Ishikawa (cell line): ENCODE data around the gene TRIM44.

Experiments used
- CEBPB ChIP-seq: IDR thresholded peaks from 2 replicates; pipeline ENCODE4 v1.6.1; 2012
- CREB1 ChIP-seq: IDR thresholded peaks from 2 replicates; pipeline ENCODE4 v1.6.1; 2012; ENCODE audit warnings: low read depth
- EGR1 ChIP-seq: IDR thresholded peaks from 2 replicates; pipeline ENCODE4 v1.6.1; 2012
- EP300 ChIP-seq: IDR thresholded peaks from 2 replicates; pipeline ENCODE4 v1.6.1; 2012; ENCODE audit warnings: borderline replicate concordance
- FOXM1 ChIP-seq: IDR thresholded peaks from 2 replicates; pipeline ENCODE4 v1.6.1; 2012; ENCODE audit warnings: low read depth, borderline replicate concordance
- NFIC ChIP-seq: IDR thresholded peaks from 2 replicates; pipeline ENCODE4 v1.6.1; 2012
- RAD21 ChIP-seq: IDR thresholded peaks from 2 replicates; pipeline ENCODE4 v1.6.1; 2012; ENCODE audit warnings: low read depth
- TAF1 ChIP-seq: IDR thresholded peaks from 2 replicates; pipeline ENCODE4 v1.6.1; 2012; ENCODE audit warnings: low read depth, mild to moderate bottlenecking
- TCF12 ChIP-seq: IDR thresholded peaks from 2 replicates; pipeline ENCODE4 v1.6.1; 2012; ENCODE audit warnings: low read depth
- TEAD4 ChIP-seq: IDR thresholded peaks from 2 replicates; pipeline ENCODE4 v1.6.1; 2012
- YY1 ChIP-seq: IDR thresholded peaks from 2 replicates; pipeline ENCODE4 v1.6.1; 2012; ENCODE audit warnings: low read depth
- ZBTB7A ChIP-seq: IDR thresholded peaks from 2 replicates; pipeline ENCODE4 v1.6.1; 2012; ENCODE audit warnings: low read depth
- TF ChIP-seq, protein P1 (sequence below): IDR thresholded peaks from 2 replicates; pipeline ENCODE4 v1.6.1; 2012
- TF ChIP-seq, protein P2 (sequence below): IDR thresholded peaks from 2 replicates; pipeline ENCODE4 v1.6.1; 2012
- TF ChIP-seq, protein P3 (sequence below): IDR thresholded peaks from 2 replicates; pipeline ENCODE4 v1.6.1; 2012; ENCODE audit warnings: low read depth, mild to moderate bottlenecking

TRIM44 gene

DNA sequence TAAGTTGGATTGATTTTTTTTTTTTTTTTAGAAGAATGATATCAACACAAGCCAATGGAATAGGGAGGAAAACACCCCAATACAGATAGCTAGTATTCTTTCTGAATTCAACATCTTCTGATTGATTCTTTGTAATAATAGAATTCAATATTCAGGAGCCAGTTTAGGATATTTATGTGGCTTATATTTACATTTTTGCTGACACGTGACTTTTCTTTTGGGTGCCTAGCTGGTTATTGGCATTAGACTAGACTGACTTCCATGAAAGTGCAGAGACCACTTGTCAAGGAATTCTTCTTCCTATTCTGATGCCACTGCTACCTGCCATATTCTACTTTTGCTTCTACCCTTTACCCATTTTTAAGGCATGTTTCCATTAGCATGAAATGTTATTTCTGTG is 16.4 kb downstream of the TRIM44 start:
- TF ChIP-seq NFIC = no peak
- no peak for TF ChIP-seq TEAD4
- TF ChIP-seq, protein P1, sequence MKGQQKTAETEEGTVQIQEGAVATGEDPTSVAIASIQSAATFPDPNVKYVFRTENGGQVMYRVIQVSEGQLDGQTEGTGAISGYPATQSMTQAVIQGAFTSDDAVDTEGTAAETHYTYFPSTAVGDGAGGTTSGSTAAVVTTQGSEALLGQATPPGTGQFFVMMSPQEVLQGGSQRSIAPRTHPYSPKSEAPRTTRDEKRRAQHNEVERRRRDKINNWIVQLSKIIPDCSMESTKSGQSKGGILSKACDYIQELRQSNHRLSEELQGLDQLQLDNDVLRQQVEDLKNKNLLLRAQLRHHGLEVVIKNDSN = no peak
- no peak for TF ChIP-seq CREB1
- no peak for TF ChIP-seq FOXM1
- TF ChIP-seq EP300 = no peak
- no peak for TF ChIP-seq TCF12
- TF ChIP-seq, protein P2, sequence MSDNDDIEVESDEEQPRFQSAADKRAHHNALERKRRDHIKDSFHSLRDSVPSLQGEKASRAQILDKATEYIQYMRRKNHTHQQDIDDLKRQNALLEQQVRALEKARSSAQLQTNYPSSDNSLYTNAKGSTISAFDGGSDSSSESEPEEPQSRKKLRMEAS = no peak
- no peak for TF ChIP-seq RAD21
- TF ChIP-seq EGR1 = no peak
- no peak for TF ChIP-seq CEBPB
- TF ChIP-seq ZBTB7A = no peak
- no peak for TF ChIP-seq YY1
- TF ChIP-seq TAF1 = no peak
- TF ChIP-seq, protein P3, sequence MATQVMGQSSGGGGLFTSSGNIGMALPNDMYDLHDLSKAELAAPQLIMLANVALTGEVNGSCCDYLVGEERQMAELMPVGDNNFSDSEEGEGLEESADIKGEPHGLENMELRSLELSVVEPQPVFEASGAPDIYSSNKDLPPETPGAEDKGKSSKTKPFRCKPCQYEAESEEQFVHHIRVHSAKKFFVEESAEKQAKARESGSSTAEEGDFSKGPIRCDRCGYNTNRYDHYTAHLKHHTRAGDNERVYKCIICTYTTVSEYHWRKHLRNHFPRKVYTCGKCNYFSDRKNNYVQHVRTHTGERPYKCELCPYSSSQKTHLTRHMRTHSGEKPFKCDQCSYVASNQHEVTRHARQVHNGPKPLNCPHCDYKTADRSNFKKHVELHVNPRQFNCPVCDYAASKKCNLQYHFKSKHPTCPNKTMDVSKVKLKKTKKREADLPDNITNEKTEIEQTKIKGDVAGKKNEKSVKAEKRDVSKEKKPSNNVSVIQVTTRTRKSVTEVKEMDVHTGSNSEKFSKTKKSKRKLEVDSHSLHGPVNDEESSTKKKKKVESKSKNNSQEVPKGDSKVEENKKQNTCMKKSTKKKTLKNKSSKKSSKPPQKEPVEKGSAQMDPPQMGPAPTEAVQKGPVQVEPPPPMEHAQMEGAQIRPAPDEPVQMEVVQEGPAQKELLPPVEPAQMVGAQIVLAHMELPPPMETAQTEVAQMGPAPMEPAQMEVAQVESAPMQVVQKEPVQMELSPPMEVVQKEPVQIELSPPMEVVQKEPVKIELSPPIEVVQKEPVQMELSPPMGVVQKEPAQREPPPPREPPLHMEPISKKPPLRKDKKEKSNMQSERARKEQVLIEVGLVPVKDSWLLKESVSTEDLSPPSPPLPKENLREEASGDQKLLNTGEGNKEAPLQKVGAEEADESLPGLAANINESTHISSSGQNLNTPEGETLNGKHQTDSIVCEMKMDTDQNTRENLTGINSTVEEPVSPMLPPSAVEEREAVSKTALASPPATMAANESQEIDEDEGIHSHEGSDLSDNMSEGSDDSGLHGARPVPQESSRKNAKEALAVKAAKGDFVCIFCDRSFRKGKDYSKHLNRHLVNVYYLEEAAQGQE = no peak

DNA sequence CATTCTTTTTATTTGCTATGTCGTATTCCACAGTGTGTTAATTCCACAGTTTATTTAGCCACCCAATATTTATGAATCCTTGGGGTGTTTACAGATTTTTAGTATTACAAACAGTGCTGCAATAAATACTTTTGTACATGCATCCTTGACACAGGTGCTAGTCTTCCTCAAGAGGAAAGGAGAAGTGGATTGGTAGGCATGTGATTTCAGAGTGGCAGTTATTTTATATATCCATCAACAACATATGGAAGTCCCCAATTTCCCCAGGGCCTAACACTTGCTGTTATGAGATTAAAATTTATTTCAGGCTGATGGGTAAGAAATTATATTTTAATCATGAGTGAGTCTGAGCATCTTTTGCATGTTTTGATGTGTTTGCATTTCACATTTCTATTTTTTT is 17.9 kb downstream of the TRIM44 start:
- no peak for TF ChIP-seq EGR1
- no peak for TF ChIP-seq TCF12
- no peak for TF ChIP-seq TEAD4
- TF ChIP-seq, protein P1 = no peak
- TF ChIP-seq CEBPB = no peak
- no peak for TF ChIP-seq ZBTB7A
- TF ChIP-seq FOXM1 = no peak
- TF ChIP-seq EP300 = no peak
- no peak for TF ChIP-seq CREB1
- TF ChIP-seq NFIC = no peak
- TF ChIP-seq YY1 = no peak

DNA sequence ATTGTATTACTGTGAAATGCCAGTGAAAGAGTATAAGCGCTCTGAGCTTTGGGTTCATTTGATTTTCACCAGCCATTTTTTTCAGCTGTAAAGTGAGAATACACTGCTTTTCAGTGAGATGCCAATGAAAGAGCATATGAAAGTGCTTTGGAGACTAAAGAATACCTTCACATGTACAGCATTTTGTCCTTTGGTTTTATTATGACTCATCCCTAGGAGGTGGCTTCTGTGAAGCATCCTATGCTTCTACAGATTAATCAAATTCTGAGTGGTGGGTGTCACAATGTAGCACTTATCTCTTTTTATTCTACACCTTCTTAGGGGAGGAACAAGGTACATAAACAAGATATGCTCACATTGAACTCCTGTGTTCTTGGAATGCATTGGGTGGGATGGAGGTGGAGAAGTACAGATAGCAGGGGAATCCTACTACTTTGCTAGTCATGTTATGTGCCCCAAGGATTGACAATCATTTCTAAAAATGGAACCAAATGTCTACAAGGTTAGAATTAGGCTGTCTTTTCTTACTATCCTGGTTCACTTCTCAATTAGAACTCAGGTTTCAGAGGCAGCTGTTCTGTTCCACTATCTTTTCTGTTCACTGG is 18.7 kb downstream of the TRIM44 start:
- TF ChIP-seq EGR1 (no peak), CREB1 (no peak), TAF1 (no peak), RAD21 (no peak), YY1 (no peak), FOXM1 (no peak), ZBTB7A (no peak), EP300 (no peak), CEBPB (no peak)
- TF ChIP-seq, protein P1 = no peak
- TF ChIP-seq, protein P3 = no peak
- TF ChIP-seq, protein P2 = no peak

DNA sequence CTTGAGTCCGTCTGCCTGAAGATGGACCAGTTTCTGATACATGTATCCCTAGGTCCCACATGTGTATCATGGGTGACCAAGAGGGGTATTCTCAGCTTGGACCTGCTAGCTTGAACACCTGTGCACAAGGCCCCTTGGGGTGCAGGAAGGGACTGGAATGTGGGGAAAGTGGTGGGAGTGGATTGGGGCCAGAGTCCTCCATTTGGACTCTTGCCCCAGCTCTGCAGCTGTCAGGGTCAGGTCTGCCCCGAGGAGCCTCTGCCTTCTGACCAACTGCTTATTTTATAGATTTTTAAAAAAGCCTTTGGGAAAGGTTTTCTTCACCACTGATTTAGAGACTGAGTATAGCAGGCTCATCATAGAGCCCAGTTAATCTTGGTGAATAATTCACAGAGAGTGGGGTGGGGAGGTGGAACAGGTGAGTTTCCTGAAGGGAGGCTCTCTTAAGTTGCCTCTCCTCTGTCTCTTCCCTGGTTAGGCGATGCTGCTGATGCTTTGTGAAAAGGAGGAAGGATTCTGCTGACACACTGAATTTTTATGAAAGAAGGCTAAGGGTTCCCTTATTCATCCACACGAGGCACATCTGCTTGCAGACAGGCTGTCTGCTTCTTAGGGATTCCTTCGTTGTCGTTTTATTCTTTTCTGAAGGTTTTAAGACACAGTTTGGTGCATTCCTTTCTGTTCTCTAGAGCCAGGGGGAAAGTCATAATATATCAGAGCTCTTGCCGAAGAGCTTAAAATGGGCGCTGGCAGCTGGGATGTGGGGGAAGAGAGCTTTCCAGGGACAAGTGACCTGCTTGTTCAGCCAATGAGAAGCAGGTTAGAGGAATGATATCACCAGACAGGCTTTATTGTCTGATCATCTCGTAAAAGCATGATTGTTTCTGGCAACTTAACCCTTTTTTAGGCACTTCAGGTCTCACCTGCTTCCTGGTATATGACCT is 19.9 kb downstream of the TRIM44 start:
- TF ChIP-seq TAF1 (no peak), TEAD4 (no peak), YY1 (no peak), TCF12 (no peak), EP300 (no peak), FOXM1 (no peak), EGR1 (no peak), ZBTB7A (no peak), CREB1 (no peak), CEBPB (no peak), NFIC (no peak), RAD21 (no peak)
- TF ChIP-seq, protein P3 = no peak
- TF ChIP-seq, protein P2 = no peak
- TF ChIP-seq, protein P1 = no peak
